Suppressor macrophage treated with lipopolysaccharide for 4 hours (primary cell): ENCODE results near the gene SH3BGRL2.
"Not testable (repeated sequence)": the region's sequence is repeated elsewhere in the genome, so short reads cannot be mapped to it uniquely, and the experiment has no call there.

Experiments
- DNase-seq: peaks from one replicate; pipeline ENCODE4 v3.0.0-alpha.2; 2020

SH3BGRL2 gene

DNA sequence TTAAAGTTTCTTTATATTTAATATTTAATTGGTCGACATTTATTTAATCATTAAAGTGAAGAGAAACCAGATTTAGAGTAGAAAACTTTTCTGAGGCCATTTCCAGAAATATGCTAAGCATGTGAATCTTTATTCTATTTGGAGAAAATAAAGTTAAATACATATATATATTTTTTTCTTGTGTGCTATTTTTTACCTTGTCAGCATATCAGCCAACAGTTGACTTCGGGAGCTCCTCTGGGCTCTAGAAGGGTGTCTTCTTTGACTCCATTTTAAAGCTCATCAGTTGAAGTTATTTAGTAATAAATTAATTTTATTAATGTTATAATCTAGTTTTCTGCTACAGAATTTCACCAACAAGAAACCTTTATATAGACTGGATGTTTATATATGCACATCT is 73.1 kb downstream of the SH3BGRL2 start:
- DNase-seq = no peak

DNA sequence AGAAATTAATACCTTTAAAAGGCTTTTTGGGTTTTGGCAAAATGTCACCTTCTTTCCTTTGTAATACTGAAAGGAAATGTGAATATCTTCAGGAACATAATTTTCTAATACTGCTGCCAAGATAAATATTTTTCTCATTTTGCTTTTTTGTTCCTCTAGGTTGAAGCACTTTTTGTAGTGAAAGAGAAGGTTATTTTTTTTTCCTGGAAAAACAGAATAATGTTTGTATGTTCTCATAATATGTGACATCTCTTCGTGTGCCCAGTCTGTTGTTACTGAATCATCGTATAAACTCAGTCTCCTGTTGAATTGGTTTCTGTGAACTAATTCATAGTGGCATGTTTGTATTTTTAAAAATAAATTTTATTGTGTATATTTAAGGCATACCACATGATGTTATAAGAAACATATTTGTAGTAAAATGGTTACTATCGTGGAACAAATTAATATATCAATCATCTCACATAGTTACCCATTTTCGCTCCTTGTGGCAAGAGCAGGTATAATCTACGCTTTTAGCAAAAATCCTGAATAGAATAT is 74.4 kb downstream of the SH3BGRL2 start:
- no peak for DNase-seq

DNA sequence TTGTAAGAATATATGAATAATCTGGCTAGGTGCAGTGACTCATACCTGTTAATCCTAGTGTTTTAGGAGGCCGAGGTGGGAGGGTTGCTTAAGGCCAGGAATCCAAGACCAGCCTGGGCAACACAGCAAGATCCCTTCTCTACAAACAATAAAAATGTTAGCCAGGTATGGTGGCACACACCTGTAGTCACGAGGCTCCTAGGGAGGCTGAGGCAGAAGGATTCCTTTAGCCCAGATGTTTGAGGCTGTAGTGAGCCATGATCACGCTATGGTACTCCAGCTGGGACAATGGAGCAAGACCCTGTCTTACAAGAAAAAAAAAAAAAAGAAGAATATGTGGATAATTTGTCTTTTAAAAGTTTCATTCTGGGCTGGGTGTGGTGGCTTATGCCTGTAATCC is 75.4 kb downstream of the SH3BGRL2 start:
- DNase-seq = no peak

DNA sequence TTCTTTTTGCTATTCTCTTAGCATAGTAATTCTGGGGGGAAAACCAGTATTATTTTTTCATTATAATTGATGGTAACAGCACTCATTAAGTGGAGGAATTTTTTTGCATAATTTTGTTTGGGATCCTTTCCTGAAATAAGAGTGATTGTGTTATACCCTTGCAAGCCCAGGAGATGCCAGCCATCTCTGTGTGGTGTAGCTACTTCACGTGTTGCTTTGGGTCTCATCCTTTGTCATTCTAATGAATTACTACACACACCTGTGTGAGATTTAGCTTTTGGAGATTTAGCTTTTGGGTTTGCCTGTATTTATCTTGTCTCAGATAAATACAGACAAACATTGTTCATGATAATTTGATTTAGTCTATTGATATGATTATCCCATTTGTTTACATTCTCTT is 76.5 kb downstream of the SH3BGRL2 start:
- no peak for DNase-seq

DNA sequence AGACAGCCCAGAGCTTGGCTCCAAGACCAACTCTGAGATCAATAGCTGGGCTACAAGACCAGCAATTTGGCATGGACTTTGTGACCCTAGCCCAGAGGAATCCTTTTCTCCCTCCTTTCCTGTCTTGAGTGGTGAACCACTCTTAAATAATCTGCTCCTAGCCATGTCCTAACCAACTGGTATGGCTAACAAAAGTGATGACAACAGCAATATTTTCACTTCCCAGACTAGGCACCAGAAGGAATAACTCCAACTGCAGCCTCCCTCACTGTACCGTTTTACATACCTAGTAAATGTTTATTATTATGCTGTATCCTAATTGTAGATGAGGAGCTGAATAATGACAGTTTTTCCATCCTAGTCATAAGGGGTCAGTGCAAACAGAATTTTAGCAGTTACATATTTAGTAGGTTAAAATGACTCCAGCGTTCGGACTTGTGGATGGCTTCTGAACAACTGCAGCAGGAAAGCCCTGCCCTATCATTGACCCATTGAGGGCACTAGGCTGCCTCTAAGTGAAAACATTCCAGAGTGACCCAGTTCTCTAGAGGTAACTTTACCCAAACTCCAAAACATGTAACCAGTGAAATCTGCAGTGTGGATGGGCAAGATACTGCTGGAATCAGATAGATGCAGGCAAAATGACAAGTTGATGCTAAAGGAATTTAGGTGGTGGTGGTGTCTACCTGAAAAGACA is 77.1 kb downstream of the SH3BGRL2 start:
- DNase-seq = no peak

DNA sequence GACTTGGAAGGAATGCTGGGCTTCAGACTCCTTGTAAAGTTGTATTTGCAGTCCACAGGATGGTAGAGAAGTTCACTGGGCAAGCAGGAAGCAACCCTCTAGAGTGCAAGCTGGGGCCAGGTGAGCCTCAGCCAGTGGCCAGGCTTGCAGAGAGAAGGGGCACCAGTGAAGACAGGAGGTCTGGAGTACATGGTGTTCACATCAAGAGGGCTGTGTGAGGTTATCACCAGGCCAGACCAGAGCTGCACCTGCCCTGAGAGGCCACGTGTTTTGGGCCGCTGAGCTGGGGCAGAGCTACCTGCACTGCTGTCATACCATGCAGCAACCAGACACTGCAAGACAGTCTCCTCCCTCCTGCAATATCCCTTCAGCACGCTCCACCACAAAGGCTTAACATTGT is 79.0 kb downstream of the SH3BGRL2 start:
- DNase-seq = no peak

DNA sequence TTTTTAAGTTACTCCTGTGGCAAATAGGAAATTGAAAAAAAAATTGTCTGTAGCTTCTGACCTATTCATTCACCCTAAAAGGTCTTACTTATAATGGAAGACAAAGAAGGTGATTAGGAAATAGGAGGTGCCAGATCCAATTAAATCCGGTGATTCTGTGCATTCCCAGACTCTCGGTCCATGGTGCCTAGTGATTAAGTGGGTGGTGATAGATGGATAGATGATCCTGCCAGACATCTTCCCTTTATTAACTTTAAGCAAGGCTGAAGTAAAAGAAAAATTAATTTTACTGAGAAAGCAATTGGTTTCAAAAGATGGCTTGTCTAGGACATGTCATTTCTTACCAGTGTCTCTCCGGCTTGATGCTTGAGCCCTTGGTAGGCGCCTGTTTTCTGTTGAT is 80.0 kb downstream of the SH3BGRL2 start:
- DNase-seq = no peak

DNA sequence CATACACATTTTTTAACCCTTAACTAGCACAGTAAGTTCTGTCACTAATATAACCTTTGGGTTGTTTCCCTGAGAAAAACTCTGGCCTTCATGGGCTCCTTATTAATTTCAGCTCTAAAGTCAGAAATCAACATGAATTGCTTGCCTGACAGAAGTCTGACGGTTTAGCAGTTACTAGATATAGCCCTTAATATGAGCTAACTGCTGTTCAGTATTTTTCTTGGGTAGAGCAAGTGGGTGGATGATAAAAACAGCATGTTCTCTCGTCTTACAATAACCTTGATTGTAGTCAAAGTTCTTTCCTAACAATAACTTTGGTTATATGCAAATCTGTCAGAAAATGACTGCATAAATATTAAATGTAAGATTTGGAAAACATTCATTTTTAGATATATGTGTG is 81.0 kb downstream of the SH3BGRL2 start:
- no peak for DNase-seq

DNA sequence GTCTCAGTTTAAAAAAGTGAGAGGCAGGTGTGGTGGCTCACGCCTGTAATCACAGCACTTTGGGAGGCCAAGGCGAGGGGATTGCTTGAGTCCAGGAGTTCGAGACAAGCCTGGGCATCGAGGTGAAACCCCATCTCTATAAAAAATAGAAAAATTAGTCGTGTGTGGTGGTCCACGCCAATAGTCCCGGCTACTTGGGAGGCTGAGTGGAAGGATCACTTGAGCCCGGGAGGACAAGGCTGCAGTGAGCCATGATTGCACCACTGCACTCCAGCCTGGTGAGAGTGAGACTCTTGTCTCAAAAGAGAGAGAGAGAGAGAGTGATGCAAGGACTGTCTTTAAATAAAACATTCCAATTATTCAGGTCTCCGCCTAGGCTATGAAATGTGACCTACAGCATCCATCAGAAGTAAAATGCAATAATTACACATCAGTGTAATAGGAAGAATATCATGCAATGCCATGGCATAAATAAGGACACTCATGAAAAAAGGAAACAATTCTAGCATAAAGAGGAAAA is 81.5 kb downstream of the SH3BGRL2 start:
- no peak for DNase-seq

DNA sequence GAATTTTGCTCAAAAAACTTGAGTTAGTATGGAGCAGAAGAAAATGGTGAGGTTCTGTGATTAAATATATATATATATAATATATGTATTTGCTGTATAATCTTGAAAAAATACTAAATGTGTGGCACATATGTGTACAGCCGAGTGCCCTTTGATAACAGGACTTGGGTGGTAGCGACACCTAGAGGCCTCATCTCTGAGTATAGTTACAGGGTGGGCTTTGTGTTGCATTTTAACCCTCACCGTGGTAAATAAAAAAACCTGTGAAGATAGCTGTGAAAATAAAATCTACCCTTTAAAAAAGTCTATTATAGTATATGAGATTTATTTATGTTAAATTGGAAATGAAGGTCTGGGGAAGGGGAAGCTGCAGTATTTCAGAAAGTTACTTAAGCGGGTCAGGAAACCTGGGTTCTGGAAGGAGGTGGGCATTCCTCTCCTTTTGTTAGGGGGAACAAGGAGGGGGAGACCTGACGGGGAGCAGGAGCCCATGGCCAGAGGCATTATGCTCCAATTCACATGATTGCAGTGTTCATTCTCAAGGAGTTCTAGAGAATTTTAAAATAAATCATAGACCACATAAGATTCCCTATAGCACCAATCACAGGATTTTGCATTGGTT is 82.7 kb downstream of the SH3BGRL2 start:
- peak; percentile 46 for DNase-seq

DNA sequence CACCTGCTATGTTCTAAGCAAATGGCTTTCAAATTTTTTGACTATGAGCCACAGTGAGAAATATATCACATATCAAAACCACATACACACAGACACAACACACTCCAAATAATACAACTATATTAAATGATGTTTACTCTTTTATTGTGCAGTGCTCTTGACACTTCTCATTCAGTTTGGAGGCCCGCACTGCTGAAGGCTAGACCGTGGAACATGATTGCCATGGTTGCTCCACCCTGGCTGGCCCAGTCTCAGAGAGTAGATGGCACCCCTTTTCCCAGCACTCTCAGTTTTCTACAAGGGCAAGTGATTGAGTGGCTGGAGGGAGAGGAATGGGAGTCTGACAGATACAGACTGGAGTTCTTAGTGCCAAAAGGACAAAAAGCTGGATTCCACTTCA is 86.9 kb downstream of the SH3BGRL2 start:
- no peak for DNase-seq

DNA sequence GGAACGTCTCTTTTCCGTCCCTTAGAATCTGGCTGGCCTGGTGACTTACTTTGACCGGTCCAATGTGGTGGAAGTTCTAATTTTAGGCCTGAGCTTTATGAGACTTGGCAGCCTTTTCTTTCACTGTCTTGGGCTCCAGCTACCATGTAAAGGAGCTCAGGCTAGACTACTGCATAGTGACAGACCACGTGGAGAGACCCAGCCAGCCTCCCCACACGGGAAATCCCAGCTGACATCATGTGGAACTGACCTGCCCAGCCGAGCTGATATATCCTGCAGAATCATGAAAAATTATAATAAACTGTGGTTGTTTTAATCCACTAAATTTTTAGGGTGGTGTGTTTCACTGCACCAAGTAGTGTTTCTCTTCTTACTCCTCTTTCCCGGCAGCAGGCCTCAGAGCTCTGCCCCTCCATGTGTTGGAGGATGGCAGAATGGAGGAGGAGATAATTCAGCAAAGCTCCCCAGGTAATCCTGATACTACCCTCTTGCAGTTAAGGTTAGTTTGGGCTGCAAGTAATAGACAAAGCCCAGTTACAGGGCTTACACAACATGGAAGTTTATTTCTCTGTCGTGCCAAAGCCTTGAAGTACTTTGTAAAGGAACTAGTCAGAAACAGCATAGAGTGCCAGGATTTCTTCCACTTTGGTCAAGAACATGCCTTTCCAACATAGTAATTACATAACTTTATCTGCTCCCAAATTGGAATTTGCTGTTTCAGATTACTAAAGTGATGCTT is 87.5 kb downstream of the SH3BGRL2 start:
- no peak for DNase-seq

DNA sequence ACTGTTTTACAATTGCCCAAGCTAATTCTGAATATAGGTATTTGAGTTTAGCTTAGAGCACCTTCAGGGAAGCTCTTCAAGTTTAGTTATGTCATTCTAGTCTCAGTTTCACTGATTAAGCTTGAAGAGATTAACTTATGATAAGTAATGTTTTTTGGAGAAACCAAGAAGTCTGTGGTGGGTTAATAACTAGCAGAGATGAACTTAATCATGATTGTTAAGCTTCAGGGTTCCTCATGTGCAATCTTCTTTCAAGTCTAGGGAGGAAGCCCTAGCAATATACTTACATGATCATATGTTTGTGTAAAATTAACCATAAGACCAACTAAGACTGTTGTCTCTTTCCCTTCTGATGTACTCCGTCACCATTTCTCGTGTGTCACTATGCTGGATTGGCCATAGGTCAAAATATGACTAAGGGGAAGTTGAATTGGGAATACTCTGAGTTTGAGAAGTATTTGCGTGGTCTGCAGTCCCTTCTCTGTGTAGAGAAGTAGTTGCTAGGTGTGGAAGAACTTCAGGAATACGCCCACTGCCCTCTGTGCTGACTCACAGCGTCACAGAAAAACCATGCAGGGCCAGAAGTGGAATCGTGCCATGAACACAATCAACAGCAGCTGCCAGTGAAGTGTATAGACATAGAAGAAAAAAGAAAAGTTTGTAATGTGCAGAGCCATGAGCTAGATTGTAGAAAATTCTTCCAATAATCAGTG is 88.3 kb downstream of the SH3BGRL2 start:
- DNase-seq = no peak

DNA sequence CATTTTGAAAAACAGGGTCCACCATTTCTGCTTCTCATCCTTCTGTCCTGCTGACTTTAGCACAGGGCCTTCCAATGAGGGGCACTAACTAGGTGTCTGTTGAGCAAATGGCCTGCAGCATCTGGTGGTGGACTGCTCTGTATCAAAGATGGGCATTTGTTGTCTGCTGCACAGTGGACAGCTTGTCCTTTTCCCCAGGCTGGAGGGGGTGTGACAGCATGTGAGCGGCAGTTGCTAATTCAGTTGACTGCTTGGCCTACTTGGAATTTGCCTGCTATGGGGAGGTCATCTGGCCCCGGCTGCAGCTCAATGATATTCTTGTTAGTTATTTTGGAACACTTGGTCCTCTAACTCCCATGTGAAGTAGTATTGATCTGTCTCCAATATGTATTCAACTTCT is 93.7 kb downstream of the SH3BGRL2 start:
- no peak for DNase-seq

DNA sequence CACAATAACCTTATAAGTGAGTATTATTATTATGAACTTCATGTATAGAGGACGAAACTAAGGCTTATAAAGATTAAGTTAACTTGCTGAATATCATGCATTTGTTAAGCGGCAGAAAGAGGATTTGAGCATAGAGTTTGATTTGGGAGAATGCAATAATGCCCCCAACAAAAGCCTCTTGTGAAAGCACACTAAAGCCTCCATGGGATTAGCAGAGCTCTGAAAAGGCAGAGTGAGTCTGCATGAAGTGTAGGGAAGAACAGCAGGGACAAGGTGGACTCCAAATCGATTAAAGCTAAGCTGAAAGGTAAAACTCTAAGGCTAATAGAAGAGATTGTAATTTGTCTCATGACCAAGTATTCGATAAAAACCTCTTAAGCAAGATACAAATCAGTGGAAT is 100.3 kb downstream of the SH3BGRL2 start:
- DNase-seq = no peak

DNA sequence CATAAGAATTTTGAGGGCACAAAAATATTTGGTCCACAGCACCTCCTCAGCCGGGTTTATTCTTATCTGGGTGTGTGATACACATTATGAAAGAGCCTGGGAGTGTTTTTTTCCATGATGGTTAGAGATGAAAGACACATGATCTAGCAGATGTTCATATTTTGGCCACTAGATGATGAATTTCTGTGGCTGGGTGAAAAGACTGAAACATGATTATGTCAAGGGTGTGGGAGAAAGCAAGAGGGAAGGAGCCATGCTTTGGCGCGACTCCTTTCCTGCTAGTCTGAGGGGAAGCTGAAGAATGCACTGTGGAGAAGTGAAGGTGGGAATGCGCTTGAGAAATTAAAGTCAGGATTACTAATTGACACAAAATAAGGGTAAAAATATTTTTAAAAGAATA is 102.3 kb downstream of the SH3BGRL2 start:
- DNase-seq = no peak

DNA sequence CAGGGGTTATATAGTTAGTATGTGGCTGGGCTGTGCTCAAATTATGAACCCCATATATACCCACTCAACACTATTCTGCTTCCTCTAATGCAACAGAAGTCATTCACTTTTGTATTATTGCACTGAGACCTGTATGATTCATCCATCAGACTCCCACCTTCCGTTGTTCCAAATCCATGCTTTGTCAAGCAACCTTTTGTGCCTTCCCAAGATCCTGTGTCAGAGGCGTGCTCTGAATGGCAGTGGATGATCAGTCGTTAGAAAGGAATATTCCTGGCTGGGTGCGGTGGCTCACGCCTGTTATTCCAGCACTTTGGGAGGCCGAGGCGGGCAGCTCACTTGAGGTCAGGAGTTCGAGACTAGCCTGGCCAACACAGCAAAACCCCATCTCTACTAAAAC is 103.2 kb downstream of the SH3BGRL2 start:
- DNase-seq = no peak

DNA sequence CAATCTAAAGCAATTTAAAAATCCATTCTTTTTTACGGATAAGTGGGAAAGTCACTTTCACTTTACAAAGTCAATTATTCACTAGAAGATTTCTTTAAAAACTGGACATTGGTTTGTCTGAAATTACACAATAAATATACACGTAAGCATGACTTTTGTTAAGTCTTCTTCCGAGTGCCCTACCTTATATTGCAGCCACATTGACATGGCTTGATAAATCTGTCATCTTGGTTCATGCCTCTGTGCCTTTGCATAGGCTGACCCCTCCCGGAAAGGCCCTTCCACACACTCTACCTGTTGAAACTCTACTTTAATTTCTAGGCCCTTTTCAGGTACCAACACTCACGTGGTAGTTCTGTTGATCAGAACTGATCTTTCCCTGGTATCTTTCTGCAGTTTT is 104.1 kb downstream of the SH3BGRL2 start:
- no peak for DNase-seq

DNA sequence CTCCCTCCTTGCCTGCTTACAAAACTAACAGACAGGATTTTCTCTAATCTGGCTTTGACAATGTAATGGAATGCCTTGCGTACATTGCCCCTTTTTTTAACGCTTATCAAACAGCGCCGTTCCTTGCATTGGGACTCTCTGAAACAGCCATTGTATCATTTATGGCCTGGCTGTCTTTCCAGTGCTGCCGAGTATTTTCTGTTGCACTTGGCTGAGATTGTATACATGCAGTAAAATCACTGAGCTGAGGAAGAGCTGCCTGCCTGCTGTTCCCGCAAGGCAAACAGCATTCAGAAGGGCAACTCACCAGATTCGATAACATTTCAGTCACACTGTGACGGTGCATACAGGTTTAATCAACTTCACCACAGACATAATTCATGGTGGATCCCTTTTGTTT is 106.0 kb downstream of the SH3BGRL2 start:
- no peak for DNase-seq

DNA sequence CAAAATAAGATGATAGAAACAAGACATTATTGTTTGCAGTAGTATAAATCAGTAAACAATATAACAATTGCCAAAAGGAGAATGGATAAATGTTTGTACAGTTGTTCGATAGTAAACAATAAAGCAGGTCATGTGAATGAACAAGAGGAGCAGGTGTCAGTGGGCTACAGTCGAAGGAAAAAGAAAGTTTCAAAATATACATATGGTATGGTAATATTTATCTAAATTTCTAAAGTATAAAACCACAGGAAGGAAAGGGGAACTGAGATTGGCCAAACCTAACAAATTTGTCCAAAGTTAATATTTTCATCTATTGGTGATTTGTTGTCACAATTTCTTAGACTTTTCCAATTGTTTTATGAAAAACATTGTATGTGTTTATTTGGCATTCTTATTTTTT is 110.9 kb downstream of the SH3BGRL2 start:
- no peak for DNase-seq

DNA sequence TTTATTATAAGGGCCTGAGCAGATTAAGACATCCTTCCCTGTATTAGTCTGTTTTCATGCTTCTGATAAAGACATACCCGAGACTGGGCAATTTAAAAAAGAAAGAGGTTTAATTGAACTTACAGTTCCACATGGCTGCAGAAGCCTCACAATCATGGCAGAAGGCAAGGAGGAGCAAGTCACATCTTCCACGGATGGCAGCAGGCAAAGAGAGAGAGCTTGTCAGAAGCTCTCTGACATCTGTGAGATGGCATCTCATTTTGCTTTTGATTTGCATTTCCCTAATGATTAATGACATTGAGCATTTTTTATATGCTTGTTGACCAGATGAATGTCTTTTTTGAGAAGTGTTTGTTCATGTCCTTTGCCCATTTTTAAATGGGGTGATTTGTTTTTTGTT is 114.2 kb downstream of the SH3BGRL2 start:
- DNase-seq = not testable (repeated sequence)

DNA sequence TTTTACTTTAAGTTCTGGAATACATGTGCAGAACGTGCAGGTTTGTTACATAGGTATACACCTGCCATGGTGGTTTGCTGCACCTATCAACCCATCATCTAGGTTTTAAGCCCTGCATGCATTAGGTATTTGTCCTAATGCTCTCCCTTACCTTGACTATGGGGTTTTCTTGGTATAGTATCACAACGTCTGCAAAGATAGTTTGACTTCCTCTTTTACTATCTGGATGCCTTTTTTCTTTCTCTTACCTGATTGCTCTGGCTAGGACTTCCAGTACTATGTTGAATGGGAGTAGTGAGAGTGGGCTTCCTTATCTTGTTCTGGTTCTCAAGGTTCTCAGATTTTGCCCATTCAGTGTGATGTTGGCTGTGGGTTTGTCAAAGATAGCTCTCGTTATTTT is 115.2 kb downstream of the SH3BGRL2 start:
- DNase-seq = not testable (repeated sequence)

DNA sequence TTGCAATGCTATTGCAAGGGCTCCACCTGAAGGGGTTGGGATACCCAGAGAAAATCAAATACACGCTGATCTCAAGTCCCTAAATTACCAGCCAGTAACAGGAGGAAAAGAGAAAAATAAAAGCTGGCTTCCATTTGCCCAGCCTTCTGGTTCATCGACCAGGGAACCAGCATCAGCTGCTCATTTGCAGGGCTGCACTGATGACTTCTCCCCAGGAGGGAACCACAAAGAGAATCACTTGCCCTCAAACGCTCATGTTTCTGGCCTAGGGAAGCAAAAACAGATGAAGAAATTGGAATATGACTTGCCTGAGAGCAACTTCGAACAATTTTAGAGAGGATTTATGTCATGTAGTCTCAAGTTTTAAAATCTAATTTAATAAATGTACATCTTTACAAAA is 119.7 kb downstream of the SH3BGRL2 start:
- no peak for DNase-seq
